Measurements from ENCODE around the gene PRKN.

The PRKN gene

GRCh38 chr6:161383951-161384350 is 1343.6 kb downstream of the PRKN start:
- DNase-seq (ENCODE audit: low read depth), result no peak

GRCh38 chr6:161379834-161380582 is 1347.6 kb downstream of the PRKN start:
- no peak for DNase-seq (ENCODE audit: low read depth)

- DNase-seq (ENCODE audit: low read depth), result no peak
Measured at GRCh38 chr6:161378115-161378514, 1349.5 kb downstream of the PRKN start.

- no peak for DNase-seq (ENCODE audit: low read depth)
Measured at GRCh38 chr6:161377116-161377515, 1350.5 kb downstream of the PRKN start.

- no peak for DNase-seq (ENCODE audit: low read depth)
Measured at GRCh38 chr6:161376367-161376766, 1351.2 kb downstream of the PRKN start.

- no peak for DNase-seq (ENCODE audit: low read depth)
Measured at GRCh38 chr6:161374971-161375873, 1352.3 kb downstream of the PRKN start.

- DNase-seq (ENCODE audit: low read depth), result no peak
Measured at GRCh38 chr6:161373905-161374451, 1353.6 kb downstream of the PRKN start.

GRCh38 chr6:161372422-161372793 is 1355.2 kb downstream of the PRKN start:
- DNase-seq (ENCODE audit: low read depth), result no peak

GRCh38 chr6:161370880-161371279 is 1356.7 kb downstream of the PRKN start:
- DNase-seq (ENCODE audit: low read depth), result no peak

- DNase-seq (ENCODE audit: low read depth), result peak; percentile 69
Measured at GRCh38 chr6:161369339-161369738, 1358.2 kb downstream of the PRKN start.

GRCh38 chr6:161368514-161368913 is 1359.1 kb downstream of the PRKN start:
- no peak for DNase-seq (ENCODE audit: low read depth)

GRCh38 chr6:161367472-161367871 is 1360.1 kb downstream of the PRKN start:
- DNase-seq (ENCODE audit: low read depth), result no peak

- no peak for DNase-seq (ENCODE audit: low read depth)
Measured at GRCh38 chr6:161366301-161366923, 1361.2 kb downstream of the PRKN start.

GRCh38 chr6:161365633-161366032 is 1361.9 kb downstream of the PRKN start:
- no peak for DNase-seq (ENCODE audit: low read depth)

- no peak for DNase-seq (ENCODE audit: low read depth)
Measured at GRCh38 chr6:161363286-161363685, 1364.3 kb downstream of the PRKN start.

GRCh38 chr6:161362266-161362665 is 1365.3 kb downstream of the PRKN start:
- DNase-seq (ENCODE audit: low read depth), result no peak

GRCh38 chr6:161361529-161361928 is 1366.0 kb downstream of the PRKN start:
- no peak for DNase-seq (ENCODE audit: low read depth)

GRCh38 chr6:161360520-161360919 is 1367.0 kb downstream of the PRKN start:
- DNase-seq (ENCODE audit: low read depth), result no peak

- no peak for DNase-seq (ENCODE audit: low read depth)
Measured at GRCh38 chr6:161359618-161359945, 1368.0 kb downstream of the PRKN start.

GRCh38 chr6:161356167-161356854 is 1371.3 kb downstream of the PRKN start:
- DNase-seq (ENCODE audit: low read depth), result no peak

GRCh38 chr6:161355696-161356095 is 1371.9 kb downstream of the PRKN start:
- no peak for DNase-seq (ENCODE audit: low read depth)

- DNase-seq (ENCODE audit: low read depth), result no peak
Measured at GRCh38 chr6:161354956-161355355, 1372.6 kb downstream of the PRKN start.

All from non-pigmented ciliary epithelial cell (primary cell).